Measurements from ENCODE around the gene PRLR.
"Not testable (repeated sequence)": the region's sequence is repeated elsewhere in the genome, so short reads cannot be mapped to it uniquely, and the experiment has no call there.

The PRLR gene

DNA sequence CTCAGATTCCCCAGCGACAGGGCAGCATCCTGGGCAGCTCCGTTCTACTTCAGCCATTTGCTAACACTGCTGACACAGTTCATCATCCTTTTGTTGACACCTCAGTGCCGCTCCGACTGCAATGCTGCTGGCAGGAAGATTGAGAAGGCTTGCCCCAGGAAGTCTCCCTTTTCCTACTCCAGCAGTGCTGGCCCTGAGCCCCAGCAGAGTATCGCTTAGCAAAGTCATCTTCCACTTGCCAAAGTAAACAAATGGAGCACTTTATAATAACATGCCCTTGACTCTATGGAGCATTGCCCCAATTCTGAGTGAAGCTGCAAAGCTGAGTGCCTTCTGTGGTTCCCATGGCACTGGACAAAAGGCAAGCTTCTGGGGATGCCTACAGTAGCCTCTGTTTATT lies 32.2 kb downstream of the PRLR start:
- DNase-seq (ENCODE audit: low read depth in 1 of 2, low spot score in 1 of 2), result no peak

DNA sequence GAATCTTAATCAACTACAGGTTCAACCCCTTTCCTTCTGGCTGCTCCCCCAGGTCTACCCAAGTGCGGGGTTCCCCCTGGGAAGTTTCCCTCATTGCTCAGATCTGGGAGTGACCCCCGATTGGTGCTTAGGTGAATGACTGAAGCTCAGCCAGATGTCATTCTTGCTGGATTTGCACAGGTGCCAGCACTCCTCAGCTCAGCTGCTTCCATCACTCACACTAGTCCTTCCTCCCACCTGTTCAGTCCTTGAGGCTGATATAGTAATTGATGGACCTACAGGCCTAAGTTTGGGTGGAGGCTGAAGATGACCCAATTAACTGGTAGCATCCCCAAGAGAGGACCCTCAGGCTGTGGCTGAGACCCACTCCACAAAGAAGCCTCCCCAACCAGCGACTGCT lies 32.9 kb downstream of the PRLR start:
- no peak for DNase-seq (ENCODE audit: low read depth in 1 of 2, low spot score in 1 of 2)

DNA sequence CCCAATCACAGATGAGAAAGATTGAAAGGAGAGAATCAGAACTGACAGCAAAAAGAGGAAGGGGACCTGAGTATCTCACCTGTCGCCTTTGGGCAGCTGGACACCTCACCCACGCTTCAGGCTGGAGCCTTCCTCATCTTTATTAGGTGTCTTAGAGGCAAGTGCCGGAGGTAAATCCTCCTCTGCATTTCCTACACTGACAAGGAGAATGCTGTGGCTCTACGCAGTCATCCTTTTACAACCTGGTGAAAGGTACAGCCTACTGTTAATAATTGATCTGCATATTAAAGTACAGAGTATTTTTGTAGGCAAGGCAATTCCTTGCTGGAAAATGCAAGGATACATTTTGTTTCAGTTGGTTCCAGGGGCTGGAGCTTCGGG lies 34.8 kb downstream of the PRLR start:
- DNase-seq (ENCODE audit: low read depth in 1 of 2, low spot score in 1 of 2), result no peak

DNA sequence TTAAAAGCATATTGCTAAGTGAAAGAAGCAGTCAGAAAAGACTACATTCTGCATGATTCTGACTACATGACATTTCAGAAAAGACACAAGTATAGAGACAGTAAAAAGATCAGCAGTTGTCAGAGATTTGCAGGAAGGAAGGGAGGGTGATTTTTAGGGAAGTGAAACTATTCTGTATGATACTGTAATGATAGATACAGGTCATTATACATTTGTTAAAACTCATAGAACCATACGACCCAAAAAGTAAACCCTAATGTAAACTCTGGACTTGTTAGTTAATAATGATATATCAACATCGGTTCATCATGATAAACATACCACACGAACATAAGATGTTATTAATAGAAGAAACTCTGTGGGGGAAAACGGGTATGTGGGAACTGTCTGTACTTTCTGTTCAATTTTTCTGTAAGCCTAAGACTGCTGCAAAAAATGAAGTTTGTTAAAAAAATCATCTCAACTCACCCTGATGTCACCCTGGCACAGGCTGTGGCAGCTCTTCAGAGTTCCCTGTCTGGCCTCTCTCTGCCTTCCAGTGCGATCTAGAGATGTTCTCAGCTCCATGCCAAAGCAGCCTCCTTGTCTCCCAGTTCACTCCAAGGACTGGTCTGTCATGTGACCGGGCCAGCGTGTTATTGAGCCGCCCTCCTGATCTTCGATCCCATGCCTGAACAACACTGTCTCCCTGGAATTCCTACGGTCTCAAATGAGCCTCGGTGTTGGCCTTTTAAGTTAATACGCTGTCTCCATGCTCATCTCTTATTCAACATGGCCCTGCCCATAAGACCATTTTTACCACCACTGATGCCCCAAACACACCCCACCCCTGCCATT lies 35.4 kb downstream of the PRLR start:
- DNase-seq (ENCODE audit: low read depth in 1 of 2, low spot score in 1 of 2), result no peak

DNA sequence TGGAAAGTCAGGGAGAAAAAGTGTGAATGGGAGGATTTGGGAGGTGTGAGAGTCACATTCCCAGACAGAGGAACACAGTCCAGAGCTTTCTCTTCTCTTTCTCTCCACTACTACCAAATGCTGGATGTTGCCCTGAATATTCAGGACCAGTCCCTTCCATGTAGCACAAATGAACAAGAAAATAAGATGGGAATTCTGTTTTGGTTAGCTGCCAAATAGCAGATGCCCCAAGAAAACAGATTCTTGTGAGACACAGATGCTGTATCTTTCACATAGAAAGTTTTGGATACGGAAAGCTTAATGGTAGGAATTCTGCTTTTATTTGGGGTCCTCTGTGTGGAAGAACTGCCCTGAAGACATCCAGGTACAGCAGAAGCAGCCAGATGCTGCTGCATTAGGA lies 37.8 kb downstream of the PRLR start:
- DNase-seq (ENCODE audit: low read depth in 1 of 2, low spot score in 1 of 2), result no peak

DNA sequence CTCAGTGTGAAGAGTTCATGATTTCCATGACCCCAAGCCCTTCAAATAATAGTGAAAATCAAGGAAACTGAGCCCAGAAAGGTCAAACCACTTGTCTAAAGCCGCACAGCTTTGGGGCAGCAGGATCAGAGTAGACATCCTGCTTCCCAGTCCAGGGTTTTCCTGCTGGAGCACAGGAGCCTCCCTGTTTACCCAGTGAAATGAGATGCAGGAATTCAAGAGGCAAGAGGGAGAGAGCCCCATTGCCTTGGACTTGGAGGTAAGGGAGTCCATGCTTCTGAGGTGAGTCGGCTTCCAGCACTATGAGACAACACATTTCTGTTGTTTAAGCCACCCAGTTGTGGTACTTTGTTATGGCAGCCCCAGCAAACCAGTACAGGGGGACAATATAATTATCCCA lies 40.5 kb downstream of the PRLR start:
- not testable (repeated sequence) for DNase-seq (ENCODE audit: low read depth in 1 of 2, low spot score in 1 of 2)

DNA sequence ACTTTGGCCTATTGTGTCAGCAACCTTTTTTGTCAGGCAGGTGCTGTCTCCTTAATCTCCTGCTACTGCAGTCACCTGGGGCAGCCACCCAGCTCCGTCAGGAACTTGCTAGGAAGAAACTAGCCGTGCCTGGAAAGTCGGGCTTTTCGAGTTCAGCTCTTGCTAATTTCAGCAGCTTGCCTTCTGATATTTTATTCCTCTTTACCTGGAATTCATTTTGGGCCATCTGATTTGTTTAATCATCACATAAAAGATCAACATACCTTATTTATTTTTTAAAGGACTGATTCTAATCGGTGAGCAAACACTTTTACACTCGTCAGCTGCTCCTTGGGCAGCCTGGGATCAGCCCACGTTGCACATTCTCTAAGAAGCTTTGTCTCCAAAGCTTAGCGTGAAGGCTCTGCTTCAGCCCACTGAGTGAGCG lies 42.2 kb downstream of the PRLR start:
- no peak for DNase-seq (ENCODE audit: low read depth in 1 of 2, low spot score in 1 of 2)

DNA sequence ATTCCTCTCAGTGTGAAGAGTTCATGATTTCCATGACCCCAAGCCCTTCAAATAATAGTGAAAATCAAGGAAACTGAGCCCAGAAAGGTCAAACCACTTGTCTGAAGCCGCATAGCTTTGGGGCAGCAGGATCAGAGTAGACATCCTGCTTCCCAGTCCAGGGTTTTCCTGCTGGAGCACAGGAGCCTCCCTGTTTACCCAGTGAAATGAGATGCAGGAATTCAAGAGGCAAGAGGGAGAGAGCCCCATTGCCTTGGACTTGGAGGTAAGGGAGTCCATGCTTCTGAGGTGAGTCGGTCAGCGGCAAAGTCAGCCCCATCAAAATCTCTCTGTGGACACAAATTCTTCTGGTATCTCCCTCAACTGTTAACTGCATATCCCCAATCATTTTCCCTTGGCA lies 42.7 kb downstream of the PRLR start:
- DNase-seq (ENCODE audit: low read depth in 1 of 2, low spot score in 1 of 2), result not testable (repeated sequence)

DNA sequence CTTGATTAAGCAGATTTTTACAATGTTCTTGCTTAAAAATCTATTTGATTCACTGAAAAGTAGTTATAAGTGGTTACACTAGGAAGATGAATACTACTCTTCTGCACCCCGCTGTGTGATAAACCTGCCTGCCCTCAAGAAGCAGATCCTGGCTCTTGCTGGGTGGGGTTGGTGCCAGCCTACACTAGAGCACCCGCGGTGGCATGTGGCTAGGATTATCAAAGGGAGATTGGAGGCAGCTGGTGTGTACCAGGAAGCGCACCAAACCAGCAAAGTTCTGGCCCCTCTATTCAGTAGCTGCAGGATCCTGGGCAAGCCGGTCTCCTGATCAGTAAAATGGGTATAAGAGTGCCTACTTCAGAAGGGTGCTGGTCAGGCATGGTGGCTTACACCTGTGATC lies 43.5 kb downstream of the PRLR start:
- no peak for DNase-seq (ENCODE audit: low read depth in 1 of 2, low spot score in 1 of 2)

DNA sequence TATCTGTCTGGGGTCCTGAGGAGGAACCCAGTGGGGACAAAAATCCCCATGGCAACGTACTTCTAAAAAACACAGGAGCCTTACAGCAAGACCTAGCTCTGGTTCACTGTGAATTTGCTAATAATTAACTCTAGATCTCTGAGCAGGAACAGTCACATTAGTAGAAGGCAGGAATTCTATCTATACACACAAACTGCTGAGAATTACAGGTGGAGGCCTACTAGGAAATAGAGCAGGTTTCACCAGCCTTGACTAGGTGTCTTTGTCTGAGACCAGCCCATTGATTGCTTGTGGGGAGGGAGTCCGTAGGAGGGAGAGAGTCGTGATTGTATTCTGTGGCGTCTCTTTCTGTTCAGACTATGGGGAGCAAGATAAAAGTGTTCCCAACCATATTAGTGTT lies 44.8 kb downstream of the PRLR start:
- DNase-seq (ENCODE audit: low read depth in 1 of 2, low spot score in 1 of 2), result no peak

DNA sequence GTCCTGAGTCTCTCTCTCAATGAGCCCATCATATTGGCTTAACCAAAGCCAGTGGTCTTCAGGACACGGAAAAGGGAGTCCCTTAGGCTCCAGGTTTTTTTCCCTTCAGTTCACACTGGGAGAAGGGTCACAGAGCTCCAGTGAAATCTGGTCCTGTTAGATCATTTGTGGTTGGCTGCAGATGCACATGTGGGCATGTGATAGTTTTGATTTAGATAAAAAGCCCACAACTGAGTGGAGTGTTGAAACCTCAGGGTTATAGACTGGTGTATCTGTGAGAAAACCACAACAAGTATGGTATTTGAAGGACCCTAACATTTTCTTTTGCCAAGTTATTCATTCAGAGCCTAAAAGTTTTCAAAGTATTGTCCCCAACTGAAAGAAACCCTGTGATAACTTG lies 46.7 kb downstream of the PRLR start:
- DNase-seq (ENCODE audit: low read depth in 1 of 2, low spot score in 1 of 2), result no peak

DNA sequence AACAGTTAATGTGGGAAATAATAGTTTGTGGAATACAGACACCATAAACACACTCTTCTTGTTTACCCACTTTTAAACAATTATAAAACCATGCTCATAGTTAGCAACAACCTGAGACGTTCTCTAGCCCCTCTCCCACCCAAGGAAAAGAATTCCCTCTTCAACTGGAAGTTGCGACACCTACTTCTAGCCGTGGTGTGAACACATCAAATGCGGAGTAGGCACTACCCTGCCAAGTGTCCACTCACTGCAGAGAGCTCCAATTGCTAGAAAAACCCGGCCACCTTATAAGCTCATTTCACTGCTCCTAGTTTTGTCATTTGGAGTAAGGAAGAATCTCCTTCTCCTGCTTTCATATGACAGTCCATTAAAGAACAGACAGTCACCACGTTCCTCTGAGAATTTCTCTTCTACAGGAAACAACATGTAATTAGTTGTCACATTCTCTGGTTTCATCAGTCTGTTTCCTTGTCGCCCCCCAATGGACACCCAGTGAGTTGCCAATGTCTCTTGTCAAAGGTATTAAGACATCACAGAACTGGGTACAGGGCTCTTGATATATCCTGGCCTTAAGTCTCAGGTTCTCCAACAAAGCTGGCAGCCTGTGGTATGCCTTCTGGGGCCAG lies 47.3 kb downstream of the PRLR start:
- DNase-seq (ENCODE audit: low read depth in 1 of 2, low spot score in 1 of 2), result no peak

DNA sequence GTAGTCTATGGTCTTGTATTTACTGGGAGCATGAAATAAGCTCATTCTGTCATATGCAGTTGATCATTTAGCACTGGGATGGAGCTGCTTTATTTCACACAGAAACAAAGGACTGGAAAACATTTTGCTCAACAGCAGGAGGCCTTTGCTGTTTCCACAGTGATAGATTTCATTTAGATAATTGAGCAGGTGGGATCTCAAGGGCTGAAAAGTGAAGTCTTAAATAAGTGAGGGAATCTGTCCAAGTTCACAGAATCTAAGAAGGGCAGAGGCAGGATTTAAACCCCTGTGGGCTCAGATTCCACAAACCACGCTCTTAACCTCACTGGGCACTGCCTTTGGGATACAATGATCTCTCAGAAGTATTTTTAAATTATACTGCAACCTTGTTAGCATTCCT lies 47.8 kb downstream of the PRLR start:
- DNase-seq (ENCODE audit: low read depth in 1 of 2, low spot score in 1 of 2), result no peak

DNA sequence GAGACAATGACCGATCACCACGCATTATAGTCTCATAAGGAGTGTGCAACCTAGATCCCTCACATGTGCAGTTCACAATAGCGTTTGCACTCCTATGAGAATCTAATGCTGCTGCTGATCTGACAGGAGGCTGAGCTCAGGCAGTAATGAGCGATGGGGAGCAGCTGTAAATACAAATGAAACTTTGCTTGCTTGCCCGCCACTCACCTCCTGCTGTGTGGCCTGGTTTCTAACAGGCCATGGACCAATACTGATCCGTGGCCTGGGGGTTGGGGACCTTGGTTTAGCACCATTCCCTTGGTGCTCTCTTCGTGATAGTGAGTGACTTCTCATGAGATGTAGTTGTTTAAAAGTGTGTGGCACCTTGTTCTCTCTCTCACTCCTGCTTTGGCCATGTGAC lies 50.2 kb downstream of the PRLR start:
- DNase-seq (ENCODE audit: low read depth in 1 of 2, low spot score in 1 of 2), result no peak

DNA sequence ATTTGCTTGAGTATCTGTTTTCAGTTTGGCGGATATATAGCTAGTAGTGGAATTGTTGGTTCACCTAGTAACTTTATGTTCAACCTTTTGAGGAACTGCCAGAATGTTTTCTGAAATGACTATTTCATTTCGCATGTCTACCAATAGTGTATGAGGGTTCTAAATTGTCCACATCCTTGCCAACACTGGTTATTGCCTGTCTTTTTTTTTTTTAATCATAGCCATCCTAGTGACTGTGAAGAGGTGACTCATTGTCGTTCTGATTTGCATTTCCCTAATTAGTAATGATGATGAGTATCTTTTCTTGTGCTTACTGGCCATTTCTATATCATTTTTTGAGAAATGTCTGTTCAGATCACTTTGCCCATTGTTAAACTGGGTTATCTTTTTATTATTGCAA lies 52.5 kb downstream of the PRLR start:
- DNase-seq (ENCODE audit: low read depth in 1 of 2, low spot score in 1 of 2), result no peak

DNA sequence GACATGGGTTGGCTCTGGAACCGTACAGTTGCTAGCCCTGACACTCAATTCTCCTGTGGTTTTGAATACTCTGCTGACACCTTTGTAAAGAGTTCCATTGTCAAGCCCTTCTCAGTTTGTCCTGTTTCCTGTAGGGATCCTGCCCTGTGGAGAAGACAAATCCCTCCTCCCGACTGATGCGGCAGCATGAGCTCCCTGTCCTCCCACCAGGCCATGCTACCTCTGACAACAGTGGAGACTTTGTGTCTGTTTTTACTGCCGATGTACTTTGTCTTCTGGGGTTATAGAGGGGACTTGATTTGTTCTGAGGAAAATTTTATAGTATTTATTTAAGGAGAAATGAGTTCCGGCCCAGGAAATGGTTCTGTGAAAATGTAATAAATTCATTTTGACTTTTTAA lies 57.8 kb downstream of the PRLR start:
- no peak for DNase-seq (ENCODE audit: low read depth in 1 of 2, low spot score in 1 of 2)

DNA sequence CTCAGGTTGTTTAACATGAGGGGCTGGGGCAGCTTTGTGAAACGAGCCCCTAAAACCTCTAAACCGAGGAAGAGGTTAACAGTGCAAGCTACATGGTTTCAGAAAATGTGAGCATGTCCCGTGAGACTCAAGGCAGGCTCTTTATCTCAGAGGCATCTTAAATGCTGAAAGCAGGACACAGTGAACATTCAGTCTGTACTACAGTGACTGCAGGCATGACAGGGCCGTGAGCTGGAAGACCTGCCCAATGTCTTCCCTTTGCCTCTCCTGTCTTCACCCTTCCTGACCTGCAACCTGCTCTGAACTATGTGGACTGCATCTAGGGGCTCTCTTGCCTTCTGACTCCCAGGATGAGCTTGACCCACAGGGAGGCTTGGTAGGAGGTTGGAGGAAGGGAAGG lies 58.3 kb downstream of the PRLR start:
- no peak for DNase-seq (ENCODE audit: low read depth in 1 of 2, low spot score in 1 of 2)

DNA sequence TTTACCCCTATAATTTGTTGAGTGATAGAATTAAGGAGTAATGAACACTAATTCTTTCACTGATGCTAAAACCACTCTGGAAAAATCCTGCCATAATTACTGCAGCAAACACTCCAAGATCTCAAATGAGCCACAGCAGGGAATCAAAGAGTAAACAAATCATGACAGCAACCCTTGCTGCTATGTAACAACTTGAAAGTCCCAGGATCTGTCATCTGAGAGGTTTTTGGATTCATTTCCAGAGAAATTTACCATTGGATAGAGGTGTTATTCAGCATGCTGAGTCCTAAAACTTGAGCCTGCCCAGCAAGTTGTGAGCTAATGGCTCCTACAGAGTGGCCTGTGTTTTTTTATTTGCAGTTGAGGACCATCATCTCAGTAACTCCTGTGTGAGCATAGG lies 59.2 kb downstream of the PRLR start:
- DNase-seq (ENCODE audit: low read depth in 1 of 2, low spot score in 1 of 2), result no peak

DNA sequence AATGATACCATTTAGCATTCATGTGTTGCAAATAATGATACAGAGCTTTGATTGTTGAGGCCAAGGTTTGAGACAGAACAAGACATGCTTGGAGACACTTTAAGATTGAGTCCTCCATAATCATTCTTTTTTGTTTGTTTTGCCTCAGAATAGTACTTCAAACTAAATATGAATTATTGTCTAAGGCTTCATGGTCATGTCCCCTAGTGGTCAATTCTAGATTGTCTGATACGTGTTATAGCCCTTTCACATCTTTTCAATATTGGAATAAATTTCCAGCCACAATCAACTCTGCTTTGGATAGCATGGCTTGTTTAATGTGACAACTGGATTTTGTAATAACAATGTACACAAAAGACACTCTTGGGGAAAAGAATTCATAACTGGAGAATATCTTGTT lies 64.2 kb downstream of the PRLR start:
- DNase-seq (ENCODE audit: low read depth in 1 of 2, low spot score in 1 of 2), result no peak

DNA sequence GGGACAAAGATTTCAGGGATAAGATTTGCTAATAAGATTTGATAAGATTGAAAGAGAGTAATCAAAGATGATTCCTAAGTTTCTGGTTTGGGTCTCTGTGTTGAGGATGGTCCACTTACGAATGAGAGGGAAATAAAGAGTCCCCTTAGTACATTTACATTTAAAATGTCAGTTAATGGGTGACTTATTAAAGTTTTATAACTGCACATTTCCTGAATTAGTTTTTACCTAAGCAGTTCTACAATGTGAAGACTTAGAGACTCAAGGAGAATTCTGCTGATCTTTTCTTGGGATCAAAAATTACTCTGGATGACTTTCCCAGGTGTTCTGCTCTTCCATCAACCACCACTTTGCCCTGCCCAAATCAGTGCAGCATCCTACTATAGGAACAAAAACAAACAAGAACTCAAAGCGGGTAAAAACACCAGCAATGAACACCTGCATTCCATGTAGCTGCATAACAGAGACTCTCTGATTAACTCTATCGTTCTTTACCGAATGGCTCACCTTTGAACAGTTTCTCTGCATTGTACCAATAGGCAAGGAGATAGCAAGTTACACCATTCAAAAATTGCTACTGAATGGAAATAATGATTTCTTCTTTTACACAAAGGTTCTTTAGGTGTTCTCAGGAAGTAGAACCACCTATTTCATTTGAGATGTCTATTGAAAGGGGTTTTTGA lies 65.3 kb downstream of the PRLR start:
- no peak for DNase-seq (ENCODE audit: low read depth in 1 of 2, low spot score in 1 of 2)

DNA sequence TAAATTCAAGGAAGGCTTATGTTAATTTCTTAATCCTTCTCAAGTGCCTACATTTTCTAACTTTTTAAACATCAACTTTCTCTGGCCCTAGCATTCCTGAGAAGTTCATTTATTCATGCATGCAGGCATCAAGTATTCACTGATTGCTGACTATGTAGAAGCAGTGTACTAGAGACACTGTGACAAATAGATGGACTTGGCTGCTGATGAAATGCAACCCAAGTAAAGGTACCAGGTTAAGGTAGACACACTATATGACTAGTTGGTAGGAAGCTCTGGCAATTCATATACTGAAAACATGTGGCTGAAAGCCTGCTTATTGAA lies 66.6 kb downstream of the PRLR start:
- no peak for DNase-seq (ENCODE audit: low read depth in 1 of 2, low spot score in 1 of 2)

DNA sequence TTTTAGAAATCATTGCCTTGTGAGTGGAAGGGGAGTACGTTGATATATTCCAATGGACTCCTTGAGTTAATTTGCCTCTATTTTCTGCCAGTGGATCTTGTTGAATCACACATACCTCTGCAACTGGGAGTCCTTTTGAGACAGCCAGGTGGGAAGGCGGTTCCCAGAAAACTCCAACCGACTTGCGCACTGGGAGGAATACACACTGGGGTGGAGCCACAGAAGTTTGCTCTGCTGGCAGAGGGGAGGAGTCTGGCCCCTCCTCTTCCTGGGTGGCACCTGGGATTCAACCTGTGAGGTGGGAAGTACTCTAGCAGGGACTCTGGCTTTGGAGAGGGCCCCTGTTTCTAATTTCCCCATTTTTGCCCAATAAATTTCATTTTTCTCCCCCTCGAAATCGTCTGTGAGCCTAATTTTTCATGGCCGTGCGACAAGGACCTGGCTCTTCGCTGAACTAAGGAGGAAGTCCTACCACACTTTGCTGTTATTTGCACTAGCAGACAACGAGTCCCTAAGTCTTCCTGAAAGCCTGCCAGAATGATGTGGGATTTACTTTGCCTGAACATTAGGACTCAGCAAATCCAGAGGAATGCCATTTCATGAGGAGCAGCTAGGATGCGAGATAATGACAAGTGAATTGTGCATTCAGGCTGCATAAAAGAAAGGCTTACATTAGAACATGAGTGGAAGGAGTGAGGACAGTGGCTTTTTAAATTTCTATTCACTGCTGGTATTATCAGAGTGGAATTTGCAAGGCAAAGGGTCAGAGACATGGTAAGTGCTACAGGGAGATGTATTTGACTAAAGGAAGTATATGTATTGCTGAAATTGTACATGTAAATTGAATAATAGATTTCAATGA lies 67.2 kb downstream of the PRLR start:
- no peak for DNase-seq (ENCODE audit: low read depth in 1 of 2, low spot score in 1 of 2)
